Panc1 (cell line): Measurements from ENCODE around the gene PNRC2.
"Not testable (repeated sequence)": the region's sequence is repeated elsewhere in the genome, so short reads cannot be mapped to it uniquely, and the experiment has no call there.

ENCODE experiments used
- POLR2AphosphoS5 ChIP-seq: IDR thresholded peaks from 2 replicates; pipeline ENCODE4 v1.6.1; 2012; ENCODE audit warnings: mild to moderate bottlenecking, low read depth, low read length, moderate library complexity
- TCF7L2 ChIP-seq: IDR thresholded peaks from 2 replicates; pipeline ENCODE4 v1.6.1; 2011; ENCODE audit warnings: mild to moderate bottlenecking, low read depth, low read length, inconsistent platforms
- TF ChIP-seq, protein P1 (sequence below): fragments of 450-650 bp; IDR thresholded peaks from 2 replicates; pipeline ENCODE4 v1.5.1; 2017; ENCODE audit warnings: mild to moderate bottlenecking

DNA sequence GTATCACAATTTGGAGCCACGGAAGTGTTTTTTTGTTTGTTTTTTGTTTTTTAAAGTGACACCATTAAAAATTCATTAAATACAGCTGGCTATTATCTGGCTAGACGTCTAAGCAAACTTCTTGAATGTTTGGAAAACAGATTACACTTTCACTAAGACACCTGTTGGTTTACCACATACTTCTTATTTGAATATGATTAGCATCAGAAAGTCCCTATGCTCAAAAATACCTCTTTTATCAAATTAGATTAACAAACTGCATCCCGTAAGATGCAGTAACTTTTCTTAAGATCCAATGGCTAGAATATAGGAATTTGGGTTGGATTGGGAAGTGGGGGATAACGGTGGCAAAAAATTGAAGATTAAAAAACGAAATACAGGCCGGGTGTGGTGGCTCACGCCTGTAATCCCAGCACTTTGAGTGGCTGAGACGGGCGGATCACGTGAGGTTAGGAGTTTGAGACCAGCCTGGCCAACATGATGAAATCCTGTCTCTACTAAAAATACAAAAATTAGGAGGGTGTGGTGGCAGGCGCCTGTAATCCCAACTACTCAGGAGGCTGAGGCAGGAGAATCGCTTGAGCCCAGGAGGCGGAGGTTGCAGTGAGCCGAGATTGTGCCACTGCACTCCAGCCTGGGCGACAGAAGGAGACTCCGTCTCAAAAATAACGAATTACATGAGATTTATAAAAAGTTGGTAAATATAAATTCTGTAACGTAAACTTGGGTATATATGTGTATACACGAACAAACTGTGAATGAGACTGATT, 1.4 kb upstream of the PNRC2 start:
- TF ChIP-seq, protein P1, sequence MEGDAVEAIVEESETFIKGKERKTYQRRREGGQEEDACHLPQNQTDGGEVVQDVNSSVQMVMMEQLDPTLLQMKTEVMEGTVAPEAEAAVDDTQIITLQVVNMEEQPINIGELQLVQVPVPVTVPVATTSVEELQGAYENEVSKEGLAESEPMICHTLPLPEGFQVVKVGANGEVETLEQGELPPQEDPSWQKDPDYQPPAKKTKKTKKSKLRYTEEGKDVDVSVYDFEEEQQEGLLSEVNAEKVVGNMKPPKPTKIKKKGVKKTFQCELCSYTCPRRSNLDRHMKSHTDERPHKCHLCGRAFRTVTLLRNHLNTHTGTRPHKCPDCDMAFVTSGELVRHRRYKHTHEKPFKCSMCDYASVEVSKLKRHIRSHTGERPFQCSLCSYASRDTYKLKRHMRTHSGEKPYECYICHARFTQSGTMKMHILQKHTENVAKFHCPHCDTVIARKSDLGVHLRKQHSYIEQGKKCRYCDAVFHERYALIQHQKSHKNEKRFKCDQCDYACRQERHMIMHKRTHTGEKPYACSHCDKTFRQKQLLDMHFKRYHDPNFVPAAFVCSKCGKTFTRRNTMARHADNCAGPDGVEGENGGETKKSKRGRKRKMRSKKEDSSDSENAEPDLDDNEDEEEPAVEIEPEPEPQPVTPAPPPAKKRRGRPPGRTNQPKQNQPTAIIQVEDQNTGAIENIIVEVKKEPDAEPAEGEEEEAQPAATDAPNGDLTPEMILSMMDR = not testable (repeated sequence)
- TF ChIP-seq TCF7L2, POLR2AphosphoS5: not testable (repeated sequence)
